SK-N-SH treated with all-trans-retinoic acid at 6 μM for 48 hours (cell line): ENCODE results near the gene GLIPR2.

Experiments used
- ATAC-seq: fragments of 200-7000 bp; cut with Tn5 transposase; 3 replicates; pipeline ENCODE4 v1.9.1; 2020; ENCODE audit warnings: mild to moderate bottlenecking, moderate library complexity
- ARNTL ChIP-seq: fragments of 450-650 bp; formaldehyde crosslinking; IDR thresholded peaks from 2 replicates; pipeline ENCODE4 v1.5.0; 2020; ENCODE audit warnings: low read depth, mild to moderate bottlenecking, moderate library complexity, borderline replicate concordance
- BACH2 ChIP-seq: fragments of 250-450 bp; sonication (Bioruptor Pico); IDR thresholded peaks from 2 replicates; pipeline ENCODE4 v1.9.0; 2021; ENCODE audit warnings: mild to moderate bottlenecking, borderline replicate concordance
- CREB5 ChIP-seq: fragments of 250-450 bp; sonication (Bioruptor Pico); IDR thresholded peaks from 2 replicates; pipeline ENCODE4 v1.5.1; 2020; ENCODE audit warnings: low read depth, mild to moderate bottlenecking, moderate library complexity
- CSDC2 ChIP-seq: fragments of 250-450 bp; sonication (Bioruptor Pico); IDR thresholded peaks from 2 replicates; pipeline ENCODE4 v1.5.0; 2020; ENCODE audit warnings: mild to moderate bottlenecking, moderate library complexity
- CSRNP3 ChIP-seq: fragments of 250-450 bp; sonication (Bioruptor Pico); IDR thresholded peaks from 2 replicates; pipeline ENCODE4 v1.5.1; 2021; ENCODE audit warnings: mild to moderate bottlenecking, moderate library complexity
- ESRRG ChIP-seq: fragments of 250-450 bp; sonication (Bioruptor Pico); IDR thresholded peaks from 2 replicates; pipeline ENCODE4 v1.6.1; 2021; ENCODE audit warnings: mild to moderate bottlenecking
- ISL1 ChIP-seq: fragments of 250-450 bp; sonication (Bioruptor Pico); IDR thresholded peaks from 2 replicates; pipeline ENCODE4 v2.1.2; 2022; ENCODE audit warnings: mild to moderate bottlenecking, moderate library complexity
- OSR1 ChIP-seq: fragments of 250-450 bp; sonication (Bioruptor Pico); IDR thresholded peaks from 2 replicates; pipeline ENCODE4 v1.8.0; 2022; ENCODE audit warnings: moderate library complexity, mild to moderate bottlenecking, inconsistent platforms
- POU6F1 ChIP-seq: fragments of 250-450 bp; sonication (Bioruptor Pico); IDR thresholded peaks from 2 replicates; pipeline ENCODE4 v1.8.0; 2021; ENCODE audit warnings: low read depth, mild to moderate bottlenecking, moderate library complexity, borderline replicate concordance
- PPARA ChIP-seq: fragments of 250-450 bp; sonication (Bioruptor Pico); IDR thresholded peaks from 2 replicates; pipeline ENCODE4 v1.5.0; 2020; ENCODE audit warnings: mild to moderate bottlenecking, borderline replicate concordance
- RARB ChIP-seq: fragments of 250-450 bp; sonication (Bioruptor Pico); IDR thresholded peaks from 2 replicates; pipeline ENCODE4 v1.8.0; 2021; ENCODE audit warnings: mild to moderate bottlenecking, moderate library complexity
- SNAI2 ChIP-seq: fragments of 250-450 bp; sonication (Bioruptor Pico); IDR thresholded peaks from 2 replicates; pipeline ENCODE4 v1.5.0; 2020; ENCODE audit warnings: mild to moderate bottlenecking, moderate library complexity
- TCF4 ChIP-seq: fragments of 250-450 bp; sonication (Bioruptor Pico); IDR thresholded peaks from 2 replicates; pipeline ENCODE4 v1.8.0; 2021; ENCODE audit warnings: mild to moderate bottlenecking, moderate library complexity, borderline replicate concordance
- TOX ChIP-seq: fragments of 250-450 bp; sonication (Bioruptor Pico); IDR thresholded peaks from 2 replicates; pipeline ENCODE4 v1.8.0; 2021; ENCODE audit warnings: mild to moderate bottlenecking, moderate library complexity, borderline replicate concordance
- TSHZ2 ChIP-seq: fragments of 250-450 bp; sonication (Bioruptor Pico); IDR thresholded peaks from 2 replicates; pipeline ENCODE4 v1.5.0; 2020; ENCODE audit warnings: mild to moderate bottlenecking, moderate library complexity
- ZC3H10 ChIP-seq: fragments of 250-450 bp; sonication (Bioruptor Pico); IDR thresholded peaks from 2 replicates; pipeline ENCODE4 v1.5.1; 2021; ENCODE audit warnings: mild to moderate bottlenecking, moderate library complexity
- ZFP30 ChIP-seq: fragments of 450-650 bp; formaldehyde crosslinking; IDR thresholded peaks from 2 replicates; pipeline ENCODE4 v1.5.0; 2022; ENCODE audit warnings: mild to moderate bottlenecking, moderate library complexity
- ZNF70 ChIP-seq: fragments of 450-650 bp; formaldehyde crosslinking; IDR thresholded peaks from 2 replicates; pipeline ENCODE4 v1.5.0; 2020; ENCODE audit warnings: mild to moderate bottlenecking, moderate library complexity
- ZNF8 ChIP-seq: fragments of 450-650 bp; formaldehyde crosslinking; IDR thresholded peaks from 2 replicates; pipeline ENCODE4 v1.5.0; 2020; ENCODE audit warnings: mild to moderate bottlenecking, moderate library complexity

GLIPR2 gene

GRCh38 chr9:36125062-36125855, 11.3 kb upstream of the GLIPR2 start:
- ATAC-seq: no peak
- TF ChIP-seq PPARA (CRISPR knock-in tag): no peak

- ATAC-seq: no peak; the same call in 2 of the 3 replicates
- TF ChIP-seq BACH2 (CRISPR knock-in tag) (no peak), SNAI2 (CRISPR knock-in tag) (no peak), ZC3H10 (no peak), TSHZ2 (CRISPR knock-in tag) (no peak), ZNF70 (CRISPR knock-in tag) (no peak), OSR1 (CRISPR knock-in tag) (no peak), TOX (CRISPR knock-in tag) (no peak)
Observed at GRCh38 chr9:36126016-36126730, 10.4 kb upstream of the GLIPR2 start.

- TF ChIP-seq ZNF8 (no peak), PPARA (CRISPR knock-in tag) (no peak), TSHZ2 (CRISPR knock-in tag) (no peak), ZC3H10 (no peak)
- TF ChIP-seq, all 23 proteins: peak for 0
- ATAC-seq: no peak
Observed at GRCh38 chr9:36127652-36128244, 8.8 kb upstream of the GLIPR2 start.

- ATAC-seq: no peak
- TF ChIP-seq SNAI2 (CRISPR knock-in tag) (no peak), ZNF70 (CRISPR knock-in tag) (no peak), TOX (CRISPR knock-in tag) (no peak), TCF4 (CRISPR knock-in tag) (no peak), CSDC2 (no peak), ZNF8 (no peak), ARNTL (CRISPR knock-in tag) (no peak), RARB (no peak), OSR1 (CRISPR knock-in tag) (no peak), POU6F1 (CRISPR knock-in tag) (no peak), CREB5 (CRISPR knock-in tag) (no peak), ISL1 (no peak), ZC3H10 (no peak), CSRNP3 (CRISPR knock-in tag) (no peak), BACH2 (CRISPR knock-in tag) (no peak), ZFP30 (no peak), PPARA (CRISPR knock-in tag) (no peak), ESRRG (no peak)
Observed at GRCh38 chr9:36128349-36128748, 8.2 kb upstream of the GLIPR2 start.
